GM12875 (cell line): ENCODE results near the gene MYRF.

Experiments
- H3K4me3 ChIP-seq: one replicate; pipeline ENCODE4 v1.5.1; 2011; ENCODE audit warnings: low read depth, low read length, control low read depth
- TF ChIP-seq, protein P1 (sequence below): IDR thresholded peaks from 2 replicates; pipeline ENCODE4 v1.5.1; 2011; ENCODE audit warnings: low read depth, mild to moderate bottlenecking, control low read depth, inconsistent platforms, low read length, moderate library complexity, borderline replicate concordance; ENCODE audit not compliant: insufficient read depth

The MYRF gene

DNA sequence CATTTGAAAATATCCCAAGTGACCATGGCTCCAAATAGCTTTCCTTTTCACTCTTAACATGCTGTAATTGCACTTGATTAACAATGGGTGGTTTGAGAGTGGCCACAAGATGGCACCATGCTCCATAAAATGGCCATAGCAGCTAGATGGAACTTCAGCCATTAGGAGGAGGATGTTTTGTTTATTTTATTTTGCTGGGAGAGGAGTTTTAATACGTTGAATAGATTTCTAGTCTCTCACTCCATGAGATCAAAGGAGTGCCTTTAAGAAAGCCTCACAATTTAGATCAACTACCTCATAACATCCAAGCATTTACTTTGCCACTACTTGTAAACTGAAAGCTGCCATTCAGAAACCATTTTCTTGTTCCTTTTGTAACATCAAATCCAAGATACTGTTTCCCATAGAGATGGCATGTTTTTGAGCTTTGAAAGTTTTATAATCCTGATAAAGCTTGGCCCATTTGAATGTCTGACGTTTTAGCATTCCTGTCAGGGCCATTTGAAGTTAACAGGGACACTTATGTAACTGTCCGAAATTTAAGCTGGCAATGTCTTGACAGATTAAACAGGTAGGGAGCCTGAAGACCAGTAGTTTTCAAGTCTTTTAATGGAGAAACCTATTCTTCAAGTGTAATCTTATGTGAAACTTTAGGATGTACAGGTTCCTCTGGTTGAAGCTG, 45.0 kb downstream of the MYRF start:
- H3K4me3 ChIP-seq = no peak overlapping the region
- TF ChIP-seq, protein P1, sequence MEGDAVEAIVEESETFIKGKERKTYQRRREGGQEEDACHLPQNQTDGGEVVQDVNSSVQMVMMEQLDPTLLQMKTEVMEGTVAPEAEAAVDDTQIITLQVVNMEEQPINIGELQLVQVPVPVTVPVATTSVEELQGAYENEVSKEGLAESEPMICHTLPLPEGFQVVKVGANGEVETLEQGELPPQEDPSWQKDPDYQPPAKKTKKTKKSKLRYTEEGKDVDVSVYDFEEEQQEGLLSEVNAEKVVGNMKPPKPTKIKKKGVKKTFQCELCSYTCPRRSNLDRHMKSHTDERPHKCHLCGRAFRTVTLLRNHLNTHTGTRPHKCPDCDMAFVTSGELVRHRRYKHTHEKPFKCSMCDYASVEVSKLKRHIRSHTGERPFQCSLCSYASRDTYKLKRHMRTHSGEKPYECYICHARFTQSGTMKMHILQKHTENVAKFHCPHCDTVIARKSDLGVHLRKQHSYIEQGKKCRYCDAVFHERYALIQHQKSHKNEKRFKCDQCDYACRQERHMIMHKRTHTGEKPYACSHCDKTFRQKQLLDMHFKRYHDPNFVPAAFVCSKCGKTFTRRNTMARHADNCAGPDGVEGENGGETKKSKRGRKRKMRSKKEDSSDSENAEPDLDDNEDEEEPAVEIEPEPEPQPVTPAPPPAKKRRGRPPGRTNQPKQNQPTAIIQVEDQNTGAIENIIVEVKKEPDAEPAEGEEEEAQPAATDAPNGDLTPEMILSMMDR = peak; percentile 64; the same call in 1 of the 2 replicates

DNA sequence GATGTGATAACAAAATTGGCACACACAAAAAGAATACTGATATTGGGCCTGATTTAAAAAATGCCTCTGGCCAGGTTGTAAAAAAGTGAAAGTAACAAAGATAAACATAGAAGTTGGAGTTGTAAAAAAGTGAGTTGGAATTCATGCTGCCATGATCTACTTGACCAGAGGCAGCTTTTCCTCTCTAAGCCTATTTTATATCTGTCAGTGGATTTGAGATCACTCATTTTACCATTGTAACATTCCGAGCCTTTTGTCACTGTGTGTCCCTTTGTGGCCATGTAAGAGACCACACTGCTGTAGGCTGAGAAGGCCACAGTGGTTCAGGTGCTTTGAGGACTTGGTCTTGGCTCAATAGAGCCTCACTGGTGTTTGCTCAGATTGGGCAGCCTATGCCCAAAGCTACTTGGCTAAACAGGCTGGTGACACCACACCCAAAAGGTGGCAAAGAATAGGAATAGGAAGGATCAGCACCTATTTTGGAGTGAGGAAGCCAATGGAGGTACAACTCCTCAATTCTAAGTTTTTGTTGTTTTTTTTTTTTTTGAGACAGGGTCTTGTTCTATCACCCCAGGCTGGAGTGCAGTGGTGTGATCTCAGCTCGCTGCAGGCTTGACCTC, 47.3 kb downstream of the MYRF start:
- TF ChIP-seq, protein P1 = no peak
- H3K4me3 ChIP-seq = no peak overlapping the region

DNA sequence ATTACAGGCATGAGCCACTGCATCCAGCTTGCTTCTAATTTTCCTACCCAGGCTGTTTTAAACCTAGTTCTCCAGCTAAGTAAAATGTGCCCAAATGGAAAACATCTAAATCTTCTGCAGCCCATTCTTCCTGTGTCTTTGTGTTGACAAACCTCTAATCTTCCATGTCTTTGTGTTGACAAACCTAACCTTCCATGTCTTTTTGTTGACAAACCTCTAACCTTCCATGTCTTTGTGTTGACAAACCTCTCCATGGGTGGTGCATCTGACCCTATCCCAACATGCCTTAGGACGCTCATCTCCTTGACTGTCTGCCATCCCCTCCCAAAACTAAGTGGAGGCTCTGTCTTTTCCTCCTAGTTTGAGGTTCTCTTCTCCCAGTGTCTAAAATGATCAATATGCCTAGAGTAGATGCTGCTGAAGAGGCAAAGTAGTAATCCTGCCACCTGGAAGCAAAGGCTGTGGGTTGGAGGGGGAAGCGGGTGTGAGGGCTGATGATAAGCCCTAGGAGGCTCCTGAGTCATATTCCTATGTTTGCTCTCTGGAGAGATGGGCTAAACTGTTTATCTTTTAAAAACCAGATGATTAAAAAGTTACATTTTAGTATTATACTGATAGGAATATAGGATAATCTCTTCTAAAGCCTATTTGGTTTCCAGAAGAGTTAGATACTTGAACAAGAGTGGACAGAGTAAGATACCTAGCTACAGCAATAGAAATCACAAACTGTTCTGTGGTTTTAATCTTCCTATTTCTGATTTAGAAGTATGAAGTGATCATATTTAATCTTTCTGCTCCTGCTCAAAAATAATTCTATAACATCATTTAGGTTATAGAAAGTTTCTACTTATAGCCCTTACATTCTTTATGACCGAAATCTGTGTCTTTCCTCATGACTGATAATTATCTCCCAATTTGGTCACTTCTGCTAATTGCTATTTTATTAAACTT, 48.2 kb downstream of the MYRF start:
- TF ChIP-seq, protein P1 = no peak
- H3K4me3 ChIP-seq = no peak overlapping the region

DNA sequence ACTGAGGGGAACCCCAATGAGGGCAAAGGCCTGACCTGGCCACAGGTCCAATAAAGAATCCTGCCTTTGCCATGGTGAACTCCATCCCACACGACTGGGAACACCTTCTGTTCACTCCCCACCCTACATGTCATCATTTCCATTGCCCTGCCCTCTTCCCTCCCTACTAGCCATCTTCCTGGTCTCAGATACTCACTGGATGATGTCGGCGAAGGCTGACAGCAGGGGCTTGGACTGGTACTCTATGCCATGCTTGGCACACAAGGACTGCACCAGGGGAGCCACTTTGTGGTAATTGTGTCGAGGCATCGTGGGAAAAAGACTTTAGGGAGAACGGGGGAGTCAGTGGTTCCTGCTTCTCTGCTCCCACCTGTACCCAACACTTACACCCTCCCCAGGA, 50.2 kb downstream of the MYRF start:
- TF ChIP-seq, protein P1 = no peak
- no peak overlapping the region for H3K4me3 ChIP-seq

DNA sequence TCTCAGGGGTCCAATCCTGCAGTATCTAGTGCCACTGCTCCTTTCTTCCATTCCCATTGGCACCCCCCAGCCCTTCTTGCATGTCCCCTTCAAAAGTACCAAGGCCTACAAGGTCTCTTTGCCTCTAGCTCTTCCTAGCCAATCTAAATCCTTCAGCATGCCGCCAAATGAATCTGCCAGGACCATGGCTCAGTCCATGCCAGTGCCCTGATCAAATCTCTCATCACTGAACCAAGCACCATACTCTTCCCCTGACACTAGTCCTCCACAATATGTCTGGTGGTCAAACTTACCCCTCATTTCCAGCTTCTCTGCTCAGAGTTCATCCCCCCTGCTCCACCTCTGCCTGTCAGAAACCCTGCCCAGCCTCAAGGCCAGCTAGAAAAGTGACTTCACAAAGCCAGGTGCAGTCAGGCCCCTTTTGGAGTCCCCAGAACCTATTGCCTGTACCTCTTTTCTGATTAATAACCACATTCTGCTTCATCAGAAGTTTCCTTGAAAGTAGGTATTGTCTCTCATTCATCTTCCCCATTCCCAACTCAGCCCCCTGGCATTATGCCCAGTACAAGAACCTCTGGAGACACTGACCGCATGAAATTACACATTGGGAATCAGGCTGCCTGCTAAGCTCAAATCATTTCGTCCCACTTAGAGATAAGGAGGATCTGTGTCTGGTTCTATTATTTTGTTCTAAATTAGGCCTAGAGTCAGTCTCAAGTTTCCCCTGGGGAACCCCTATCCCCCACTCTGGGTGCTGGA, 51.6 kb downstream of the MYRF start:
- TF ChIP-seq, protein P1 = no peak
- no peak overlapping the region for H3K4me3 ChIP-seq

DNA sequence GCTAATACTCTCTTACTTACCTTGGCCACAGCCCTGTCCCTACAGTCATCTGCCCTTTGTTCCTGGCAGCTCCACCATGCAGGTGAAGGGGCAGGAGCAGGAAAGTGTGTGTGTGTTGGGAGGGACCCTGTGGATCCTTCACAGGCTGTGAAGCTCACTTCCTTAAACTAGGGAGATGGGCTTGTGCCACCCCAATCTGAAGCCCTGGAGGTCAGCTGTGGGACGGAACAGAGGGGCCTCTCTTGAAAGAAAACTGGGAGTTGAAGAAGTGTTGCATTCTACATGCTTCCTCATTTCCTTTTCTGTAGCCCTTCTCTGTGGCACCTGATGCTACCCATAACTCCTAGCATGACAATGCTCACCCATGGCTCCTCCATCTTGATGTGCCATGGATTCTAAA, 52.7 kb downstream of the MYRF start:
- TF ChIP-seq, protein P1 = no peak
- H3K4me3 ChIP-seq = no peak overlapping the region
